Mucosa of stomach (tissue), 1 donor: Measurements from ENCODE around the gene RESF1.
"Not testable (repeated sequence)": the region's sequence is repeated elsewhere in the genome, so short reads cannot be mapped to it uniquely, and the experiment has no call there.

Experiments used
- H3K27me3 ChIP-seq: one replicate; pipeline ENCODE4 v1.7.0; 2013; ENCODE audit warnings: mild to moderate bottlenecking, low read length; ENCODE audit not compliant: control insufficient read depth, insufficient read depth
- H3K36me3 ChIP-seq: one replicate; pipeline ENCODE4 v1.7.0; 2013; ENCODE audit warnings: low read length; ENCODE audit not compliant: control insufficient read depth, insufficient read depth
- H3K4me1 ChIP-seq: one replicate; pipeline ENCODE4 v1.7.0; 2013; ENCODE audit warnings: mild to moderate bottlenecking, low read length; ENCODE audit not compliant: control insufficient read depth, insufficient read depth
- H3K4me3 ChIP-seq: one replicate; pipeline ENCODE4 v1.7.0; 2013; ENCODE audit warnings: low read length
- H3K9ac ChIP-seq: one replicate; pipeline ENCODE4 v1.7.0; 2013; ENCODE audit warnings: mild to moderate bottlenecking, low read length, moderate library complexity
- H3K9me3 ChIP-seq: one replicate; pipeline ENCODE4 v1.7.0; 2013; ENCODE audit warnings: mild to moderate bottlenecking, low read length, moderate library complexity; ENCODE audit not compliant: control insufficient read depth
- donor health status: Pancreatic carcinoma.

RESF1 gene

GRCh38 chr12:31948697-31949359 is 10.4 kb upstream of the RESF1 start:
- H3K9me3 ChIP-seq, H3K27me3 ChIP-seq, H3K4me1 ChIP-seq, H3K4me3 ChIP-seq, H3K36me3 ChIP-seq, H3K9ac ChIP-seq: not testable (repeated sequence)

GRCh38 chr12:31950088-31950487 is 9.1 kb upstream of the RESF1 start:
- no peaks in the 10 kb centered on the region for H3K4me1 ChIP-seq
- no peaks in the 10 kb centered on the region for H3K27me3 ChIP-seq
- no peaks in the 10 kb centered on the region for H3K36me3 ChIP-seq
- H3K9me3 ChIP-seq, result no peaks in the 10 kb centered on the region
- no peak overlapping the region for H3K9ac ChIP-seq
- H3K4me3 ChIP-seq, result no peak overlapping the region

- H3K27me3 ChIP-seq, result no peaks in the 10 kb centered on the region
- H3K4me3 ChIP-seq, result no peak overlapping the region
These were observed 8.7 kb upstream of the RESF1 start for GRCh38 chr12:31950492-31950891.

GRCh38 chr12:31951008-31951407 is 8.2 kb upstream of the RESF1 start:
- no peaks in the 10 kb centered on the region for H3K36me3 ChIP-seq
- H3K9me3 ChIP-seq, result no peaks in the 10 kb centered on the region
- no peaks in the 10 kb centered on the region for H3K4me1 ChIP-seq
- H3K4me3 ChIP-seq, result no peak overlapping the region
- no peaks in the 10 kb centered on the region for H3K27me3 ChIP-seq
- no peak overlapping the region for H3K9ac ChIP-seq

More at GRCh38 chr12:31950492-31950891, 8.7 kb upstream of the RESF1 start:
- Histone ChIP-seq H3K4me1 (no peaks in the 10 kb centered on the region), H3K9ac (no peak overlapping the region), H3K36me3 (no peaks in the 10 kb centered on the region), H3K9me3 (no peaks in the 10 kb centered on the region)

DNA sequence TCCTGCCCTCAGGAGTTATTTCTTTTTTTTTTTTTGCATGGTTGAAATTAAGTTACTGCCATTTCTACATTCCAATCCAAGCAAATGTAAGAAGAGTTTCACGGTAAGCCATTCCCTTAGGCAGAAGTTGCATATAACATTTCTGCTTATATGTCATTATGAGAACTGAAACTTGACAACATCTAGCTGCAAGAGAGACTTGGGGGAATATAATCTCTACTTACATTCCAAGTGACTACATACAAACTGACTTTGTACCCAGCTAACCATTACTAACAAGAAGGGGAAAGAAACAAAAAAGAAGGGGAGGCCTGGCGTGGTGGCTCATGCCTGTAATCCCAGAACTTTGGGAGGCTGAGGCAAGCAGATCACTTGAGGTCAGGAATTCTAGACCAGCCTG is 7.3 kb upstream of the RESF1 start:
- Histone ChIP-seq H3K27me3 (no peaks in the 10 kb centered on the region), H3K9ac (no peak overlapping the region), H3K9me3 (no peaks in the 10 kb centered on the region), H3K4me1 (no peaks in the 10 kb centered on the region), H3K4me3 (no peak overlapping the region), H3K36me3 (no peaks in the 10 kb centered on the region)

- no peaks in the 10 kb centered on the region for H3K9me3 ChIP-seq
- no peaks in the 10 kb centered on the region for H3K27me3 ChIP-seq
- H3K36me3 ChIP-seq, result no peaks in the 10 kb centered on the region
- no peak overlapping the region for H3K4me3 ChIP-seq
- H3K9ac ChIP-seq, result no peak overlapping the region
- H3K4me1 ChIP-seq, result no peaks in the 10 kb centered on the region
These were observed 6.8 kb upstream of the RESF1 start for GRCh38 chr12:31952418-31952817.

DNA sequence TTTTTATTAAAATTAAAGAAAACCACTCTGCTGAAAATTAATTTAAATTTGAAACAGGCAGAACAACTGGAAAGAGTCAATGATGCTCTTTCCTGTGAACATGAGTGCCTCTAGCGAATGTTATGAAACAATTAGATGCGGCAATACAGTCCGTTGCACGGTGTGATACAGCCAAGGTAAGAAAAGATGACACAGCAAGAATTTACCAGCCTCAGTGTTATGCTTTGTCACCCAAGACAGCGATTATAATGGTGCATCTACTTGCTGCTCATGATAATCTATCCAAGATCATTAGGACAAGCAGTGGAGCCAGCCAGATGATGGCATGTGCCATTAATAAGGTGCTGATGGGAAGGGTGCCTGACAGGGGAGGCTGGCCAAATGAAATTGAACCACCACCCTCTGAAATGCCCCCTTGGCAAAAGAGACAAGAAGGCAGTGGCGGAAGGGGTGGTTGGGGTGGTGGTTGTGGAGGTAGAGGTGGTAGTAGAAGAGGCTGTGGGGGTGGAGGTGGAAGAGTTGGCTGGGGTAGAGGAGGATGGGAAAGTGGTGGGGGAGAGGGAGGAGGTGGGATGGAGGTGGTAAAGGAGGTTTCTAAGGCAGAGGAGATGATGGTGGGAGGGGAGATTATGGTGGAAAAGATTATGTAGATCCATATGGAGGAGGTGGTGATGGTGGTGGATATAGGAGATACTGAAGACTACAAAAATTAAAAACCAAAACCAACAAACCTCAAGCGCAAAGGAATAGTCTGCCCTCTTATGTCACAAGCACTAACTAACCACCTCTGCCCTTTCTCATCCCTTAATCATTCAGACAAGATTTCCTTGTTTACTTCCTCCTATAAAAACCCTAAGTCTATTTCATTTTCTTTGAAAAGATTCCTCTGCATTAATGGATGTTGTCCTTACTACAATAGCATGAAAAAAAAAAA is 4.0 kb upstream of the RESF1 start:
- Histone ChIP-seq H3K9me3 (no peaks in the 10 kb centered on the region), H3K27me3 (no peaks in the 10 kb centered on the region), H3K4me3 (no peak overlapping the region), H3K9ac (no peak overlapping the region), H3K36me3 (no peaks in the 10 kb centered on the region), H3K4me1 (no peaks in the 10 kb centered on the region)

DNA sequence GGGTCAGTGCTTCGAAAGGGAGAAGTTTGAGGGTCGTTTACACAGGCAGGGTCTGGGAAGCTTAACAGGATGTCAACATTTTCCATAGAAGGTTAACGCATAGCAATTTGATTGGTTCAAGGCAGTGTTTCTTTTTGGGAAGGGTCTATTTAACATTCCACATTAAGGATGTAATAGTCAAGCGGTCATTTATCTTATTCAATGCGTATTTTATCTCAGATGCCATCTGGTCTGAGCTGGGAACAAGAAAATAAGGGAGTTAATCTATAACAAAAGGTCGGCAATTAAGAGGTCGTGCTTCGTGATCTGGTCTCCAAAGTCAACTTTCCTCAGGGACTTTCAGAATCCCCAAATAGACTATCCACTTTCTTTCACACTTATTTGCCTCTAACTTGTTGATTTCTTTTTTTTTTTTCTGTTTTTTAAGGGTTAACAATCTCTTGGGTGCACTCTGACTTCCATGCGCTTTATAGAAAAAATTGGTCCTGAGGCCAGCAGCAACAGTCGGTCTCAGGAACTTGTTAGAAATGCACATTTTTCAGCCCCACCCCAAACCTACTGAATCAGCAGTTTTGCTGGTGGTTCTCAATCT is 550 bp upstream of the RESF1 start:
- peak overlapping the region; percentile 80 for H3K9ac ChIP-seq
- H3K9me3 ChIP-seq, result no peaks in the 10 kb centered on the region
- H3K36me3 ChIP-seq, result no peaks in the 10 kb centered on the region
- peaks cover 19% of the 10 kb centered on the region for H3K4me1 ChIP-seq
- no peaks in the 10 kb centered on the region for H3K27me3 ChIP-seq
- H3K4me3 ChIP-seq, result peak overlapping the region; percentile 70

GRCh38 chr12:31959701-31960391 is 631 bp downstream of the RESF1 start:
- Histone ChIP-seq H3K36me3 (no peaks in the 10 kb centered on the region), H3K27me3 (no peaks in the 10 kb centered on the region), H3K4me3 (peak overlapping the region; percentile 72), H3K9ac (peak overlapping the region; percentile 80), H3K9me3 (no peaks in the 10 kb centered on the region), H3K4me1 (peaks cover 19% of the 10 kb centered on the region)

GRCh38 chr12:31961137-31961536 is 1.9 kb downstream of the RESF1 start:
- peaks cover 19% of the 10 kb centered on the region for H3K4me1 ChIP-seq
- no peak overlapping the region for H3K9ac ChIP-seq
- H3K9me3 ChIP-seq, result no peaks in the 10 kb centered on the region
- H3K27me3 ChIP-seq, result no peaks in the 10 kb centered on the region
- H3K36me3 ChIP-seq, result no peaks in the 10 kb centered on the region
- H3K4me3 ChIP-seq, result no peak overlapping the region

DNA sequence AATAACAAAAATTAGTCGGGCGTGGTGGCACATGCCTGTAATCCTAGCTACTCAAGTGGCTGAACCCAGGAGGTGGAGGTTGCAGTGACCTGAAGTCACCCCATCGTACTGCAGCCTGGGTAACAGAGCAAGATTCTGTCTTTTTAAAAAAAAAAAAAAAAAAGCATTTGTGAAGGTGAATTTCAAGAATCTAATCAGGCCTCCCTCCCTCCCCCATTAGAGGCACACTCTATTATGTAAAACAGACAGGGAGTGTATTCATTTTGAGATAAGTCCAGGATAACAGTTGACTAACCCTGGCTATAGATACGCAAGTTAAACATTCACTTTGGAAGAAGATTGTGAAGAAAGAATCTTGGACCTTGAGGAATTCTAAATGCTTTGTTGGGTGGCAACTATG is 2.9 kb downstream of the RESF1 start:
- peaks cover 19% of the 10 kb centered on the region for H3K4me1 ChIP-seq
- no peaks in the 10 kb centered on the region for H3K36me3 ChIP-seq
- no peak overlapping the region for H3K4me3 ChIP-seq
- no peaks in the 10 kb centered on the region for H3K9me3 ChIP-seq
- H3K27me3 ChIP-seq, result no peaks in the 10 kb centered on the region
- H3K9ac ChIP-seq, result no peak overlapping the region

GRCh38 chr12:31964280-31964679 is 5.1 kb downstream of the RESF1 start:
- no peaks in the 10 kb centered on the region for H3K36me3 ChIP-seq
- H3K27me3 ChIP-seq, result no peaks in the 10 kb centered on the region
- H3K4me3 ChIP-seq, result no peak overlapping the region
- no peaks in the 10 kb centered on the region for H3K9me3 ChIP-seq
- H3K4me1 ChIP-seq, result peaks cover 19% of the 10 kb centered on the region
- H3K9ac ChIP-seq, result no peak overlapping the region
